Adrenal gland (tissue), 12 donors: ENCODE results near the gene TOM1. TPM values are rescaled to one million over a fixed set of nuclear protein-coding genes. Genes with fewer than 3 reads are reported as not detected.

Experiments
- DNase-seq, 7 donors: peaks; one replicate each; pipeline ENCODE4 v3.0.0-alpha.2; 2019 to 2020
- H3K27ac ChIP-seq, 5 donors: fragments of 200-600 bp; sonication (generic) in 4 of 5; 1 replicate in 3 of 5; 2 replicates in 2 of 5; pipeline versions ENCODE4 v1.5.1 to v1.8.0; 2016 to 2020; ENCODE audit warnings: mild to moderate bottlenecking in 1 of 5
- H3K27me3 ChIP-seq: fragments of 200-600 bp; 2 replicates; pipeline ENCODE4 v1.8.0; 2021
- H3K36me3 ChIP-seq, 2 donors: fragments of 200-600 bp; replicated peaks in 1 of 2; 1 replicate in 1 of 2; 2 replicates in 1 of 2; pipeline versions ENCODE4 v1.5.1 to v1.8.0; 2018 to 2022
- H3K4me1 ChIP-seq, 2 donors: fragments of 200-600 bp; replicated peaks in 1 of 2; 1 replicate in 1 of 2; 2 replicates in 1 of 2; pipeline versions ENCODE4 v1.5.1 to v1.8.0; 2018 to 2021
- H3K4me3 ChIP-seq, 4 donors: fragments of 200-600 bp; sonication (generic) in 3 of 4; one replicate each; pipeline ENCODE4 v1.5.1; 2016 to 2018
- H3K9me3 ChIP-seq, 3 donors: fragments of 200-600 bp; sonication (generic) in 1 of 3; replicated peaks in 1 of 3; 1 replicate in 2 of 3; 2 replicates in 1 of 3; pipeline versions ENCODE4 v1.5.1 to v1.8.0; 2016 to 2021
- POLR2A ChIP-seq, 2 donors: fragments of 450-650 bp; IDR thresholded peaks; one replicate each; pipeline ENCODE4 v1.6.1; 2017; ENCODE audit warnings: antibody characterized with exemption in 2 of 2, mild to moderate bottlenecking in 2 of 2, moderate library complexity in 1 of 2
- WGBS, 4 donors: extraction: QIAGEN DNeasy Blood & Tissue Kit in 2 of 4; methylation state at CpG; one replicate each; pipeline versions ENCODE4 v1.1.5 to v1.1.7; 2013 to 2017; 5-methylcytosine and 5-hydroxymethylcytosine counted together
- intact Hi-C, 2 donors: fragments of 100-400 bp; cut with DNase I; formaldehyde crosslinking; loops; one replicate each; pipeline versions ENCODE4 v1.14.1 to v1.15.0; 2022 to 2023
- polyA plus RNA-seq, 3 donors: library from polyadenylated mRNA; stranded (reverse); fragments of 200-250 nt in 2 of 3; fragments of 350-450 nt in 1 of 3; fragmentation: Illumina TruSeq in 1 of 3; extraction: RNeasy Lipid Tissue Mini Kit (QIAGEN cat#74804) in 1 of 3; gene quantifications; one replicate each; pipeline ENCODE4 v1.2.3, GENCODE V29; 2013 to 2014
- total RNA-seq, 9 donors: library from RNA; depleted of rRNA in 4 of 9; stranded (reverse); fragments of >200 nt in 4 of 9; fragments of 120-200 nt in 1 of 9; fragmentation: NEBNext Ultra II Directional in 1 of 9; extraction: Animal tissue kit (Norgen Biotek cat#: 25700) in 1 of 9; gene quantifications; one replicate each; pipeline versions ENCODE4 v1.1.0 to v1.2.4, GENCODE V29; 2013 to 2023
- TF ChIP-seq, protein P1 (sequence below), 6 experiments: fragments of 450-650 bp in 4 of 6; fragments of 200-600 bp in 2 of 6; sonication (generic) in 1 of 6; IDR thresholded peaks; 1 replicate in 5 of 6; 2 replicates in 1 of 6; pipeline versions ENCODE4 v1.5.1 to v1.8.0; 2016 to 2021; ENCODE audit warnings: antibody characterized with exemption in 6 of 6, mild to moderate bottlenecking in 2 of 6, moderate library complexity in 1 of 6
- donor health status: healthy with polysubstance abuse.
- donor health status: Bipolar disorder and iron deficiency.
- donor health status: DM: yes; HTN: yes; CAD: no.
- donor health status: DM: no; HTN: no; CAD: no.
- donor health status: DM: no; HTN: no; CAD: no.
- donor health status: DM: yes; HTN: yes; CAD: no.

TOM1 gene
- total and polyA plus RNA-seq, 12 donors = 57.5 to 188 (median 106) TPM

DNA sequence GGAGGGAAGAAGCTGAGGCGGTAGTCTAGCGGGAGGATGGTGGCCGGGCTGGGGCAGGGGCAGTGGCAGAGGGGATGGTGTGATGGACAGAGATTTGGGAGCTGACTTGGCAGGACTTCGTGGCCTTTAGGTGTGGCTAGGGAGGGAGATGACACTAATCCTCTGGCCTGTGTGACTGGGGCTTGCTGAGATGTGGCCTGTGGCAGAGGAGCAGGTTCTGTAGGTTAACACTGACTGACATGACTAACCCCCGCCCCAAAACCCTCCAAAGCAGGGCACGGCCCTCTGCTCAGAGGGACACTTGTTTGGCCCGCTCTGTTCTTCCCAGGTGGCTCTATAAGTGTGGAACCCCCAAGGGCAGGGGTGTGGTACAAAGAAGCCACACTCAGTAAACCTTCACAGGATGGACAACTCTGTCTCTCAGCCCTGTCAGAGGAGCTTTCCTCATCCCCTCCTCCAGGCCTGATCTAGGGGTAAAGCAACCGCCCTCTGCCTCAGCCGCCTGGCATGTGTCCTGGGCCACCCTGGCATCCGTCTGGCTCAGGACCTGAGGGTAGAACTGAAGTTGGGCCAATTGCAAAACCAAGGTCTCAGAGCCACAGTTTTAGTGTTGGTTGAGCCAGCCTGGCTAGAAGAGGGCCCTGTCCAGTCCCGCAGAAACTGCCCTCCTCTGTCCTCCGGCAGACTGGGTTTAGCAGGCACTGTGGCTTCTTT lies 15.6 kb downstream of the TOM1 start:
- Histone ChIP-seq H3K9me3 (no peaks in the 10 kb centered on the region), H3K36me3 (peaks cover 0 to 33% of the 10 kb centered on the region in 2 donors), H3K27ac (peak overlapping the region; percentile 12 to 96 (median 87)), H3K27me3 (no peaks in the 10 kb centered on the region), H3K4me3 (no peak overlapping the region), H3K4me1 (peaks cover 40 to 80% of the 10 kb centered on the region in 2 donors)
- intact Hi-C loops = no loop called here
- 69 to 76% (median 72%) methylated on average over 8 to 12 of the region's 12 CpGs for WGBS, 4 donors
- peak in 1 of 2 donors; percentile 55 for TF ChIP-seq POLR2A (IDR thresholded peaks at IDR 0.05)
- TF ChIP-seq, protein P1, sequence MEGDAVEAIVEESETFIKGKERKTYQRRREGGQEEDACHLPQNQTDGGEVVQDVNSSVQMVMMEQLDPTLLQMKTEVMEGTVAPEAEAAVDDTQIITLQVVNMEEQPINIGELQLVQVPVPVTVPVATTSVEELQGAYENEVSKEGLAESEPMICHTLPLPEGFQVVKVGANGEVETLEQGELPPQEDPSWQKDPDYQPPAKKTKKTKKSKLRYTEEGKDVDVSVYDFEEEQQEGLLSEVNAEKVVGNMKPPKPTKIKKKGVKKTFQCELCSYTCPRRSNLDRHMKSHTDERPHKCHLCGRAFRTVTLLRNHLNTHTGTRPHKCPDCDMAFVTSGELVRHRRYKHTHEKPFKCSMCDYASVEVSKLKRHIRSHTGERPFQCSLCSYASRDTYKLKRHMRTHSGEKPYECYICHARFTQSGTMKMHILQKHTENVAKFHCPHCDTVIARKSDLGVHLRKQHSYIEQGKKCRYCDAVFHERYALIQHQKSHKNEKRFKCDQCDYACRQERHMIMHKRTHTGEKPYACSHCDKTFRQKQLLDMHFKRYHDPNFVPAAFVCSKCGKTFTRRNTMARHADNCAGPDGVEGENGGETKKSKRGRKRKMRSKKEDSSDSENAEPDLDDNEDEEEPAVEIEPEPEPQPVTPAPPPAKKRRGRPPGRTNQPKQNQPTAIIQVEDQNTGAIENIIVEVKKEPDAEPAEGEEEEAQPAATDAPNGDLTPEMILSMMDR (IDR thresholded peaks at IDR 0.05) = no peak
- DNase-seq = peak in 6 of 7 donors; percentile 63 to 83 (median 78)

DNA sequence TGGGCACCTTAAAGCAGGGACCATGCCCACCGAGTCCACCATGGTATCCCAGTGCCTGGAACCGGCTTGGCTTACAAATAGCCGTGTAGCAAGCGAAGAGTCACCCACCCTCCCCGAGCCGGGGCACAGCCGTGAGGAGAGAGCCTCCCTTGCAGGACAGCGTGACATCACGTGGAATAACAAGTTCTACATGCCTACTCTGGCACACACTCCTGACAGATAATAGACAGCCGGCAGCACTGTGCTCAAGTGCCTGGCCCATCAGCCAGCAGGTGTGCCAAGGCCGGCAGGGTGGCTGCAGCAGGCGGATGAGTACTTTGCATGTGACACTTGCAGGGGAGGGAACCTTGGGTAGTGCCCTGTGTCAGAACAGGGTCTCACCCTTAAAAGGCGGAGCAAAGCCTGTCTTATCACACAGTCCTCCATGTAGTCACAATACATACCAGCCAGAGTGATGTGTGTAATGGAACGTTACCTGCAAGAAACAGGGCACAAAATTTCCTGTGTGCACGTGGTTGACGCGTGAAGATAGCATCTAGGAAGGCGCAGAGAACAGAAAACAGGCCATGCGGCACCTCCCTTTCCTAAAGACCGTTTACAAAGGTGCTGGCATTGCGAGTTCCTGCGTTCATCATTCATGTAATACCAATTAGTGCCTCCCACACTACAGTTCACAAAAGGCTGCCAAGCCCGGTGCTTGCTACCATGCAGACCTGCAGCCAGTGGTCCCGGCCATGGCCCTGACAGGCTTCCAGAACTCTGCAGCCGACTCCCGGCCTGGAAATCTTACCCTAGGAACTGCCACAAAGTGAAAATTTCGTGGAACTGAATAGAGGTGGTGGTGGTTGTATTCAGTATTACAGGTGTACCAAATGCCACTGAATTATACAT lies 16.4 kb downstream of the TOM1 start:
- TF ChIP-seq, protein P1 (IDR thresholded peaks at IDR 0.05) = no peak
- TF ChIP-seq POLR2A (IDR thresholded peaks at IDR 0.05) = peak in 1 of 2 donors; percentile 11
- H3K36me3 ChIP-seq = peaks cover 0 to 41% of the 10 kb centered on the region in 2 donors

DNA sequence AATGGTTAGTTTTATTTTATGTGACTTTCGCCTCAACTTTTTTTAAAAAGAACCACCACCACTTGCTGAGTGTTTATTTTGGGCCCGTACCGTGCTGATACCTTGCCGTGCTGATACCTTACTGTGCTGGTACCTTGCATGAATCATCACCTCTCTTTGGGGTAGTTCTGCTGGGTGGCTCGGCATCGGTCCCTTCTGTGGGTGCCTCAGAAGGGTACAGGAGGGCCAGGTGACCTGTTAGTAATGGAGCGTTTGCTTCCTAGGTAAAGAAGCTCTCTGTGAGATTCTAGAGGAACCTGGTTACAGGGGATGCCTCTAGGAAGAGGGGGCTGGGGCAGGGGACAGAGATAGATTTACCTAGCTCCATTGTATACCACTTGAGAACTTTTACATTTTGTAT lies 17.1 kb downstream of the TOM1 start:
- no peaks in the 10 kb centered on the region for H3K27me3 ChIP-seq
- DNase-seq = no peak
- H3K27ac ChIP-seq = peak overlapping the region in 3 of 5 donors; percentile 87 to 96 (median 94)
- H3K4me3 ChIP-seq = no peak overlapping the region
- intact Hi-C loops = no loop called here
- WGBS, 4 donors = 95 to 96% (median 96%) methylated on average over 7 of the region's 7 CpGs
- TF ChIP-seq POLR2A (IDR thresholded peaks at IDR 0.05) = no peak
- TF ChIP-seq, protein P1 (IDR thresholded peaks at IDR 0.05) = no peak
- peaks cover 40 to 67% of the 10 kb centered on the region in 2 donors for H3K4me1 ChIP-seq
- no peaks in the 10 kb centered on the region for H3K9me3 ChIP-seq
- peaks cover 0 to 48% of the 10 kb centered on the region in 2 donors for H3K36me3 ChIP-seq

More for the DNA sequence above, 16.4 kb downstream of the TOM1 start:
- Histone ChIP-seq H3K9me3 (no peaks in the 10 kb centered on the region), H3K4me1 (peaks cover 40 to 74% of the 10 kb centered on the region in 2 donors), H3K4me3 (no peak overlapping the region), H3K27ac (peak overlapping the region; percentile 12 to 96 (median 87)), H3K27me3 (no peaks in the 10 kb centered on the region)
- WGBS, 4 donors = 59 to 77% (median 66%) methylated on average over 15 to 27 of the region's 27 CpGs
- intact Hi-C loops = no loop called here
- DNase-seq = peak in 6 of 7 donors; percentile 55 to 89 (median 74)

DNA sequence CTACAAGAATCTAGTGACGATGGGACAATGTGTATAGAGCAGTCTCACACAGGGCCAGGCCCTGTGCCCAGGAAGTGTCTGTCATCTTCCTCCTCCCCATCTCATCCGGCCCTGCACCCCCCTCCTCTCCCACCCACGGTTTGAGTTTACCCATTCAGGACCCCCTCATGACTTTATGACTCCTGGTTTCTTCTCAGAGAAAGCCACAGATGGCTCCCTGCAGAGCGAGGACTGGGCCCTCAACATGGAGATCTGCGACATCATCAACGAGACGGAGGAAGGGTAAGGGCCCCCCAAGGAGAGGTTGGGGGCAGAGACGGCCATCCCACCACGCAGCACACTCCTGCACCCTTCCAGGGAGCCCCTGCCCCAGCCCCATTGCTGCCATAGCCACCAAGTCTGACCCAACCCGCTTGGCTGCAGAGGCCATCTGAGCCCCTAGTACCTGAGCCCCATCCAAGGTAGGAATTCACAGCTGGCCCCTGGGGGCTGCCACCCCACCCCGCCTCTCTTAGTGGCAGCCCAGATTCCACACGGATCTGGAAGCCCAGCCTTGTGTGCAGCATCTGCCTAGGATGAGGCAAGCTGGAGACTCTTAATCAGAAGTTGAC lies 18.1 kb downstream of the TOM1 start:
- H3K9me3 ChIP-seq = no peaks in the 10 kb centered on the region
- H3K27ac ChIP-seq = peak overlapping the region in 1 of 5 donors; percentile 82
- peaks cover 0 to 58% of the 10 kb centered on the region in 2 donors for H3K36me3 ChIP-seq
- H3K4me3 ChIP-seq = no peak overlapping the region
- TF ChIP-seq, protein P1 (IDR thresholded peaks at IDR 0.05) = no peak
- TF ChIP-seq POLR2A (IDR thresholded peaks at IDR 0.05) = no peak
- H3K27me3 ChIP-seq = no peaks in the 10 kb centered on the region
- intact Hi-C loops = no loop called here
- peak in 1 of 7 donors; percentile 16 for DNase-seq
- H3K4me1 ChIP-seq = peaks cover 38 to 57% of the 10 kb centered on the region in 2 donors
- 83 to 87% (median 85%) methylated on average over 1 to 12 of the region's 12 CpGs for WGBS, 4 donors
